ENCODE results near the gene HCCS.

The HCCS gene

DNA sequence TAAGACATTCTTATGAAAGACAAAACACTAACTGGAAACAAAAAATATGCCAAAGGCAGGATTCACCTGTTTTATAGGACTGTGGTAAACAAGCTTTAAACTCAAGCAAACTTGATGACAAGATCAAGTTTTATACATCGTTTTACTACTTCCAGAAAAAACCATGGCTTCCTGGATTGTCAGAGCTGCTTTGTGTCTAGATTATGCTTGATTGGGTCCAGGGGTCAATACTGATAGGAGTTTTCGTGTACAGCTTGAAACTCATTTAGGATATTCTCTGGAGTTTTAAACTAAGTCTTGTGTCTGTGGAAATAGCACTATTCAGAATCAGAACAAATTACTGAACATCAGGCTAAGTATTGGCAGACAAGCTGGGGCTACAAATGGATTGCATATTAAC, 13.0 kb downstream of the HCCS start:
- H3K9me3 ChIP-seq (replicated peaks; ENCODE audit: low read length) = no peaks in the 10 kb centered on the region
- no peak overlapping the region for H3K9ac ChIP-seq (ENCODE audit: low read depth, low read length)
- H3K36me3 ChIP-seq (ENCODE audit: insufficient read depth, low read length) = peaks cover 22% of the 10 kb centered on the region
- H3K4me1 ChIP-seq (ENCODE audit: control insufficient read depth, insufficient read depth, low read length) = no peaks in the 10 kb centered on the region
- H3K27me3 ChIP-seq (ENCODE audit: control insufficient read depth, insufficient read depth, low read length) = no peaks in the 10 kb centered on the region
- no peak overlapping the region for H3K4me2 ChIP-seq (ENCODE audit: low read length)
- no peak overlapping the region for H3K4me3 ChIP-seq (ENCODE audit: low read length)

DNA sequence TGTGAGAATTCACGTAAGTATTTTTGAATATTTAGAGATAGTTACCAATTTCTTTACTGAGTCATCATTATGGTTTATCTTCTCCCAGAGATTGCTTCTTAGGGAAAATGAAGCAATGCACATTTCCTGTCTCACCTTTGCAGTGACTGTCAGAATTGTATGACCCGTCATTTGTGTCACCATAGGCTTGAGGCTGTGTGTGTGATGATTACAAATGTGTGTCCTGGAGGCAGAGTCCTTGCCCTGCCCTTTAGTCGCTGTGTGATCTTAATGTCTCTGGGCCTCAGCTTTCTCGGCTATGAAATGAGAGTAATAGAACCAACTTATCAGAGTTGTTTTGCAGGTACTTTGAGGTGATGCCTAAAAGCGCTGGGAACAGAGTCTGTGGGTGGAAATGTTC, 13.9 kb downstream of the HCCS start:
- peaks cover 14% of the 10 kb centered on the region for H3K36me3 ChIP-seq (ENCODE audit: insufficient read depth, low read length)
- no peaks in the 10 kb centered on the region for H3K27me3 ChIP-seq (ENCODE audit: control insufficient read depth, insufficient read depth, low read length)
- no peaks in the 10 kb centered on the region for H3K9me3 ChIP-seq (replicated peaks; ENCODE audit: low read length)
- no peak overlapping the region for H3K4me3 ChIP-seq (ENCODE audit: low read length)
- H3K9ac ChIP-seq (ENCODE audit: low read depth, low read length) = no peak overlapping the region
- H3K4me1 ChIP-seq (ENCODE audit: control insufficient read depth, insufficient read depth, low read length) = no peaks in the 10 kb centered on the region
- H3K4me2 ChIP-seq (ENCODE audit: low read length) = no peak overlapping the region

DNA sequence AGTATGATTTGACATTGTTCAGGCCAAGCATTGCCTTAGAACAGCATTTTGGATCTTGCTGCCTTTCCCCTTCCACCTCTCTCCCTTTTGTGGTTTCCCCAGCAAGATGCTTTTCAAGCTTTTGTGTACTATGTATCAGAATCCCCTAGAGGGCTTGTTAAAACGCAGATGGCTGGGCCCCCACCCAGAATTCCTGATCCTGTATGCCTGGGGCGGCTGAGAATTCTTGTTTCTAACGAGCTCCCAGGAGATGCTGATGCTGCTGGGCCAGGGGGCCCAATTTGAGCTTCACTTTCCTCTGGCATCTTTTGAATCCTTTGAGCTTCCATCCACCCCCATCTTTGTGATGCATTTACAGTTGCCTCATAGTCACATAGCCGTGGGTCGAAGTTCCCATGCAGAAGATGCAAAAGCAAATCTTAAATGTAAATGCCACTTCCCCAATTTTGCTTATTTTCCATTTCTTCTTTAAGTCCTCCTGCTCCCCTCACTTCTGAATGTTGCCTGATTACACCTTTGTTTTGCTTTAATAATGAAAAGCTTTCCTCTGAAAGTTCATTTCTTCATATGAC, 18.5 kb downstream of the HCCS start:
- Histone ChIP-seq H3K4me1 (ENCODE audit: control insufficient read depth, insufficient read depth, low read length) (no peaks in the 10 kb centered on the region), H3K27me3 (ENCODE audit: control insufficient read depth, insufficient read depth, low read length) (no peaks in the 10 kb centered on the region), H3K36me3 (ENCODE audit: insufficient read depth, low read length) (no peaks in the 10 kb centered on the region), H3K9ac (ENCODE audit: low read depth, low read length) (no peak overlapping the region), H3K4me3 (ENCODE audit: low read length) (no peak overlapping the region), H3K4me2 (ENCODE audit: low read length) (no peak overlapping the region), H3K9me3 (replicated peaks; ENCODE audit: low read length) (no peaks in the 10 kb centered on the region)

DNA sequence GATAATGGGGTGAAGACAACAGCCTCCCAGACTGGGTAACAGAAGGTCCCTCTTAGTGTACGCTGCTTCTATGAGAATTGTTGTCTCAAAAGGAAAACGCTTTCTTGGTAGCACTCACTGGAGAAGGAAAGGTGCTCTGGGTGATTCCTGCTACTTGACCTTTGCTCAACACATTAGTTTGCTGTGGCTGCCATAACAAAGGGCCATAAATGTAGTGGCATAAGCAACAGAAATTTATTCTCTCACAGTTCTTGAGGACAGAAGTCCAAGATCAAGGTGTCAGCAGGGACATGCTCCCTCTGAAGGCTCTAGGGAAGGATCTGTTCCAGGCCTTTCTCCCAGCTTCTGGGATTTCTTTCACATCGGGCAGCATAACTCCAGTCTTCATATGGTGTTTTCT, 19.0 kb downstream of the HCCS start:
- Histone ChIP-seq H3K4me3 (ENCODE audit: low read length) (no peak overlapping the region), H3K4me1 (ENCODE audit: control insufficient read depth, insufficient read depth, low read length) (no peaks in the 10 kb centered on the region), H3K9ac (ENCODE audit: low read depth, low read length) (no peak overlapping the region), H3K4me2 (ENCODE audit: low read length) (no peak overlapping the region), H3K36me3 (ENCODE audit: insufficient read depth, low read length) (no peaks in the 10 kb centered on the region), H3K9me3 (replicated peaks; ENCODE audit: low read length) (no peaks in the 10 kb centered on the region), H3K27me3 (ENCODE audit: control insufficient read depth, insufficient read depth, low read length) (no peaks in the 10 kb centered on the region)

DNA sequence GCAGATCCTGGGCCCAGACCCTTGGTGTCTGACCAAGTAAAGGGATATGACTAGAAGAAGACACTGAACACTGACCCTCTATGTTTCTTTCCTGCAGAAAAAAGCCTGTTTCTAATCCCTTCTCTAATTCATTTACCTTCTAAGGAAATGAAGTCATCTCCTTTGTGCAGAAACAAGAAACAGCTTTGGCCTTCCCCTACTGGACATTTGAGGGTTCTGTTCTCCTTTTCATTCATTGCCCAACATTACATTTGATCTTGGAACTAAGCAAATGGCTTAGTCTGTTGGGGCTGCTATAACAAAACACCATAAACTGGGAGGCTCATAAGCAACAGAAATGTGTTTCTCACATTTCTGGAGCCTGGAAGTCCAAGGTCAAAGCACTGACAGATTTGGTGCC, 20.0 kb downstream of the HCCS start:
- Histone ChIP-seq H3K4me1 (ENCODE audit: control insufficient read depth, insufficient read depth, low read length) (no peaks in the 10 kb centered on the region), H3K9ac (ENCODE audit: low read depth, low read length) (no peak overlapping the region), H3K4me2 (ENCODE audit: low read length) (no peak overlapping the region), H3K4me3 (ENCODE audit: low read length) (no peak overlapping the region), H3K9me3 (replicated peaks; ENCODE audit: low read length) (no peaks in the 10 kb centered on the region), H3K27me3 (ENCODE audit: control insufficient read depth, insufficient read depth, low read length) (no peaks in the 10 kb centered on the region), H3K36me3 (ENCODE audit: insufficient read depth, low read length) (no peaks in the 10 kb centered on the region)

DNA sequence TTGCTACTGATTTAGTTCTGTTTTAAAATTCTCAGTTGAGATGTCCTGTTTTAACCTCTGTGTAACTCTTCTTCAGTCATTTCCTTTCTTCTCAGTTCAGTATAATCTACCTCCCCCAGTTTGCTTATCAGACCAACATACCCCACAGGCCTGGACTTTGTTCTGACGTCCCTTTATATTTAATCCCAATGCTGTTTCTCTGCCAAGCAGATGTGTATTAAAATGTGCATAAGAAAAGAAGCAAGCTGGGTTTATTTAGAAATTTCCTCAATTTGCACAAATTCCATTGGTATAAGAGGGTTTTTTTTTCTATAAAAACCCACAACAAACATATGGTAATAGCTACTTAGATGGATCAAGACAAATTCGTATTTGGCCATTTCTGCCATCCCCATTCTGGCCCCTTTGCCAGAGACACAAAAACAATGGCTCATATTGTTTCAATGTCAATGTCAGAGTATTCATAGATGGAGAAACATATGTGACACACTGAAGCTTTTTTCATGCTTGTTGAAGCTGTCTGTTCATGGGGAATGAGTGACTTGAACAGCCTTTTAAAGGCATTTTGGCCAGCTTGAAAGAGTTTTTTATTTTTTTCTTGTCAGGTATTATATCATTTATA, 24.5 kb downstream of the HCCS start:
- Histone ChIP-seq H3K36me3 (ENCODE audit: insufficient read depth, low read length) (no peaks in the 10 kb centered on the region), H3K9ac (ENCODE audit: low read depth, low read length) (no peak overlapping the region), H3K9me3 (replicated peaks; ENCODE audit: low read length) (no peaks in the 10 kb centered on the region)

DNA sequence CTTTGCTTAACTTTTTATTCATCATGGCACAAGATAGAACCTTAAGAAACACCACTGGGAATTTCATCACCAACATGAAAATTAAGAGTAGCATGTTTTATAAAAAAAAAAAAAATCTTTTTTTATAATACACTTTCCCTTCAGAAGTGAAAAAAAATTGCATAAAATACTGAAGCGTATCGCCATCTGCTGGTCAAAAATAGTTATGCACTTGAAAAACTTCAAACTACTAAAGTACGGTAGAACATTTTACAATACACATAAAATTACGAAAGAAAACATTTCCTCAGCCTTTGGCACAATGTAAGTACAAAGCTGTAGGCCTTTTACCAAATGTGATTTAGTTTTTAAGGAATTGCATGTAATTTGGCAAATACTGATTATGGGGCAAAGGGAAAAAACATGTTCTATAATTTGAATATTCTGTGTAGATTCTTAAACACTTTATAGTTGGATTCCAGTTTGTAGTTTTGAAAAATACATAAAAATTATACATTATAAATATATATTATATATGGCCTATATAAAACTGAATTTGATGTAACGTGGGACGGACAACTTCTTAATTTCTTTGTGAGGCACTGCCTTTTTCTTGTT, 26.5 kb downstream of the HCCS start:
- no peaks in the 10 kb centered on the region for H3K4me1 ChIP-seq (ENCODE audit: control insufficient read depth, insufficient read depth, low read length)
- H3K27me3 ChIP-seq (ENCODE audit: control insufficient read depth, insufficient read depth, low read length) = no peaks in the 10 kb centered on the region
- H3K9me3 ChIP-seq (replicated peaks; ENCODE audit: low read length) = no peaks in the 10 kb centered on the region
- no peak overlapping the region for H3K9ac ChIP-seq (ENCODE audit: low read depth, low read length)
- H3K4me3 ChIP-seq (ENCODE audit: low read length) = no peak overlapping the region
- H3K36me3 ChIP-seq (ENCODE audit: insufficient read depth, low read length) = no peaks in the 10 kb centered on the region
- H3K4me2 ChIP-seq (ENCODE audit: low read length) = no peak overlapping the region

More for the DNA sequence above, 24.5 kb downstream of the HCCS start:
- no peak overlapping the region for H3K4me2 ChIP-seq (ENCODE audit: low read length)
- no peaks in the 10 kb centered on the region for H3K4me1 ChIP-seq (ENCODE audit: control insufficient read depth, insufficient read depth, low read length)
- no peaks in the 10 kb centered on the region for H3K27me3 ChIP-seq (ENCODE audit: control insufficient read depth, insufficient read depth, low read length)
- no peak overlapping the region for H3K4me3 ChIP-seq (ENCODE audit: low read length)

DNA sequence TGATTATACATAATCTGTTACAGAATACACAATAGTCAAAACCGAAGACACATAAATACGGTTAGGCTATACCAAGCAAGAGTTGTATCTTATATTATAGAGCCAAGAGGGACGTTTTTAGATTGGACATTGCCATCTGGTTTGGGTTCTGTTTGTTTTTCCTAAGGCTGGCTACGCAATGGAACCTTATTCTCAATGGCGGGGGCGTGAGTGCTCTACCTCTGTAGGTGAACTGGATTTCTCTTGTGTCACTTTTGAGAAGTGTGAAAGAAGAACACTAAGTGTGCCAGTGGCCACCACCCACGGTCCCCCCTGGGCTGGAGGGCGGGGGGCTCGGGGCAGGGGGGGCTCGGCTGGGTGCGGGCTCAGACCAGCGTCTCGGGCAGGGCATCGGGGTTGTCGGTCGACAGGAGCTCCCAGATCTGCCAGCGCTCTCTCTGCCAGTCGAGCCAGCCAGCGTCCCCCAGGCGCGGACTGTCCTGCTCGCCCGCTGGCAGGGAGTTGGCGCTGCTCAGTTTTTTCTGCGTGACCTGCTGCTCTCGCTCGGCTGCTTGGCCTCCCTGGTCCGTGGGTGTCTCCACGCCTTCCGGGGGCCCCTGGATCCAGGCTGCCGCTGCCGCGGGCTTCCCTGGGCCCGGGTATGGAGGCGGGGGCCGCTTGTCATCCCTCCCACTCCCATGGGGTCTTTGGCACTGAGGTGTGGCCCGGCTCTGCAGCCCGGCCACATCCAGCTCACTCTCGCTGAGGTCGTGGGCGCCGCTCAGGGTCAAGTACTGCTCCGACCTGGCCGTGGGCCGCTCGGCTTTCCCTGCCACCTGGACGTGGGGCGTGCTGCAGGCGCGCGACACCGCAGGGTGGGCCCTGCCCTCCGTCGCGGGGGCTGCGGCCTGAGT, 27.6 kb downstream of the HCCS start:
- H3K9me3 ChIP-seq (replicated peaks; ENCODE audit: low read length) = no peaks in the 10 kb centered on the region
- H3K4me2 ChIP-seq (ENCODE audit: low read length) = no peak overlapping the region
- no peak overlapping the region for H3K4me3 ChIP-seq (ENCODE audit: low read length)
- H3K4me1 ChIP-seq (ENCODE audit: control insufficient read depth, insufficient read depth, low read length) = no peaks in the 10 kb centered on the region
- H3K9ac ChIP-seq (ENCODE audit: low read depth, low read length) = no peak overlapping the region
- H3K36me3 ChIP-seq (ENCODE audit: insufficient read depth, low read length) = no peaks in the 10 kb centered on the region
- H3K27me3 ChIP-seq (ENCODE audit: control insufficient read depth, insufficient read depth, low read length) = no peaks in the 10 kb centered on the region

DNA sequence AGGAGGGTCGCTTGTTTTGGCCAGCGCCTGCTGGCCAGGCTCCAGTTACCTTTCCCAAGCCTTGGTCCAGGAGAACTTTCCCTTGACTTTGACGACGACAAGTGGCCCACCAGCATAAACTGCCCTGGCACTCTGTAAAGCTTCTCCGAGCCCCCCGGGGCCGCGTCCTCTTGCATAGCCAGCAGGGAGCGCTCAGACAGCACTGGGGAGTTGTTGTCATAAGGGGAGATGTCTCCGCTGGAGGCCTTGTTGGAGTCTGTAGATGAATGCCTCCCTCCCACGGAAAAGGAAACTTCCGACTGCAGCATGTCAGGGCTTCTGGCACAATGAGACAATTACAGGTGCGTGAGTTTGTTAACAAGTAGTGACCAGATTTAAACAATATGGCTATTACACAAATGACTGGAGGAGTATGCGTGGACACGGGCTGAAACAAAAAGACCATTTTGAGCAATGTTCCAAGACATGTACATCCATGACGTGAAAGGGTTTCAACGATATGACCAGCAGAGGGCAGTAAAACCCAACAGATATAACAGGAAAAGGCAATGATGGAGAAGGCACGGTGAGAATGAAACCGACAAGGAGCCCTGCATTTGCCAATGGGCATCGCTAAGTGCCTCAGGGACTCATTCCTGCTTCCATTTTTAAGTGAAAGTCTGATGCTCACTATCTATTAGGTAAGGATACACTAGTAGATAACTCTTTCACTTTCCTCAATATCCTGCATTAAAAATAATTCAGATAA, 33.0 kb downstream of the HCCS start:
- Histone ChIP-seq H3K4me1 (ENCODE audit: control insufficient read depth, insufficient read depth, low read length) (no peaks in the 10 kb centered on the region), H3K27me3 (ENCODE audit: control insufficient read depth, insufficient read depth, low read length) (no peaks in the 10 kb centered on the region), H3K9me3 (replicated peaks; ENCODE audit: low read length) (no peaks in the 10 kb centered on the region), H3K36me3 (ENCODE audit: insufficient read depth, low read length) (no peaks in the 10 kb centered on the region), H3K4me3 (ENCODE audit: low read length) (no peak overlapping the region), H3K4me2 (ENCODE audit: low read length) (no peak overlapping the region), H3K9ac (ENCODE audit: low read depth, low read length) (no peak overlapping the region)

DNA sequence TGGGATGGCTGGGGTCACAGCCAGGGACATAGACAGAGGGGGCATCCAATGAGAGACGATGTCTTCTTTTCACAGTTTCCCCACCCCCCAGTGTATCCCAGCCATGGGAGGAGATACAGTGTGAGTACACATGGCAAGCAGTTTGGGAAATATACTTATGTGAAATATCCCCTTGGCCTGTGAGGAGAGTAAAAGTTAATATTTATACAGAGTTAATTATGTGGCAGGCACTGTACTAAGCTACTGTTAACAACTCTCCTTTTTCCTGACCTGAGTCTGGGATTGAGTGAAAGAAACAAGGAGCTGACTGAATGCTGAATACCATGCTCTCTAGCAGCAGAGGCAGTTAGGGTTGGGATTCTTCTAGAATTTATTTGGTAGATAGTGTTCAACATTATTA, 35.3 kb downstream of the HCCS start:
- Histone ChIP-seq H3K27me3 (ENCODE audit: control insufficient read depth, insufficient read depth, low read length) (no peaks in the 10 kb centered on the region), H3K4me3 (ENCODE audit: low read length) (no peak overlapping the region), H3K36me3 (ENCODE audit: insufficient read depth, low read length) (no peaks in the 10 kb centered on the region), H3K9me3 (replicated peaks; ENCODE audit: low read length) (no peaks in the 10 kb centered on the region), H3K9ac (ENCODE audit: low read depth, low read length) (no peak overlapping the region), H3K4me2 (ENCODE audit: low read length) (no peak overlapping the region), H3K4me1 (ENCODE audit: control insufficient read depth, insufficient read depth, low read length) (no peaks in the 10 kb centered on the region)

DNA sequence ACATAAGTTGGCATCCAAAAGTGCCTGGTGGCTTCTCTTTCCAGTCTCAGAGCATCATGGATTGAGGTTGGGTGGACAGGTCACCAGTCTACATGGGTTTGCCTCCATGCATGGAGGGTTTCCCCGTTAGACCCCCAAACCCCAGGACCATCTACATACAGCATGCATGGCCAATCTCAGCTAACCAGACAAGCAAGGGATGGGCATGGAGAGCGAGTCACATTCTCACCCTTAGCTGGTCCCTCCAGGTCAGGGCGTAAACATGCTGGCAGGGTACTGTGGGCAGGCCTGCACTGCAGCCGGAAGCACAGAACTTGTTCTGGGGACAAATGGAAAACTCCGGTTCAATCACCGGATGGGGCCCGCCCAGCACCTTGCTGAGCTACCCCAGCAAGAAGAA, 37.3 kb downstream of the HCCS start:
- Histone ChIP-seq H3K9me3 (replicated peaks; ENCODE audit: low read length) (no peaks in the 10 kb centered on the region), H3K27me3 (ENCODE audit: control insufficient read depth, insufficient read depth, low read length) (no peaks in the 10 kb centered on the region), H3K4me2 (ENCODE audit: low read length) (no peak overlapping the region), H3K4me1 (ENCODE audit: control insufficient read depth, insufficient read depth, low read length) (no peaks in the 10 kb centered on the region), H3K9ac (ENCODE audit: low read depth, low read length) (no peak overlapping the region), H3K36me3 (ENCODE audit: insufficient read depth, low read length) (no peaks in the 10 kb centered on the region), H3K4me3 (ENCODE audit: low read length) (no peak overlapping the region)

All from skeletal muscle satellite cell (primary cell).